HCT116 (cell line): ENCODE data around the gene ZSCAN5A. TPM values are rescaled to one million over a fixed set of nuclear protein-coding genes. Genes with fewer than 3 reads are reported as not detected.

ENCODE experiments used
- ATAC-seq: fragments of 200-7000 bp; cut with Tn5 transposase; 2 replicates; pipeline ENCODE4 v1.9.1; 2020; ENCODE audit warnings: mild to moderate bottlenecking, moderate library complexity
- BruUV-seq: library from RNA; stranded (reverse); fragments of 400-500 nt; replicated peaks from 2 replicates; lab custom pipeline; 2021; lab: Mats Ljungman, UMichigan
- CTCF ChIA-PET: fragments of 300-600 bp; sonication (Branson Sonifier 250); formaldehyde crosslinking; loops from one replicate; lab custom pipeline; 2021; ENCODE audit warnings: antibody characterized with exemption; lab: Charles Lee
- POLR2A ChIA-PET: fragments of 300-600, 350-600 bp; sonication (Branson Sonifier 250); formaldehyde crosslinking; loops from one replicate; lab custom pipeline; 2021; ENCODE audit warnings: antibody characterized with exemption; lab: Charles Lee
- RAD21 ChIA-PET, 2 experiments: fragments of 300-600 bp; sonication (Branson Sonifier 250); formaldehyde crosslinking; loops; one replicate each; lab custom pipeline; 2023; ENCODE audit warnings: low total read pairs in 2 of 2; ENCODE audit not compliant: uncharacterized antibody in 2 of 2, unreplicated experiment in 2 of 2, low non-redundant PET in 1 of 2; lab: Charles Lee
- DNase-seq: peaks from one replicate; pipeline ENCODE4 v3.0.0-alpha.2; 2010; ENCODE audit warnings: low read depth, low spot score
- H2AFZ ChIP-seq: fragments of 200-600 bp; shearing (Covaris generic), sonication (generic); 2 replicates; pipeline ENCODE4 v1.6.1; 2017; ENCODE audit warnings: low read depth, mixed run types, mixed read lengths, antibody characterized with exemption, low read length; ENCODE audit not compliant: poor library complexity, severe bottlenecking
- H3K27ac ChIP-seq: 2 replicates; pipeline ENCODE4 v1.5.1; 2012; ENCODE audit warnings: low read depth, low read length
- H3K27me3 ChIP-seq: fragments of 200-600 bp; sonication (generic); 2 replicates; pipeline ENCODE4 v1.6.1; 2016; ENCODE audit warnings: mixed run types, low read length, mixed read lengths; ENCODE audit not compliant: insufficient read depth
- H3K36me3 ChIP-seq, 2 experiments: fragments of 200-500 bp in 1 of 2; fragments of 200-600 bp in 1 of 2; sonication (Bioruptor generic) in 1 of 2; sonication (generic) in 1 of 2; 2 replicates each; pipeline versions ENCODE4 v1.5.1 to v1.6.1; 2014 to 2016; ENCODE audit warnings: low read length in 2 of 2, inconsistent platforms in 1 of 2, mixed read lengths in 1 of 2, mixed run types in 1 of 2; ENCODE audit not compliant: insufficient read depth in 2 of 2, control insufficient read depth in 1 of 2
- H3K4me1 ChIP-seq, 2 experiments: fragments of 200-600 bp in 1 of 2; sonication (generic) in 1 of 2; 2 replicates each; pipeline versions ENCODE4 v1.5.1 to v1.6.1; 2012 to 2017; ENCODE audit warnings: low read length in 2 of 2, inconsistent platforms in 1 of 2, mild to moderate bottlenecking in 1 of 2, mixed read lengths in 1 of 2, mixed run types in 1 of 2, moderate library complexity in 1 of 2; ENCODE audit not compliant: insufficient read depth in 2 of 2, control insufficient read depth in 1 of 2
- H3K4me2 ChIP-seq: fragments of 200-600 bp; sonication (generic); 2 replicates; pipeline ENCODE4 v1.6.1; 2017; ENCODE audit warnings: mixed run types, low read length, mixed read lengths
- H3K4me3 ChIP-seq, 2 experiments: fragments of 200-600 bp in 1 of 2; sonication (generic) in 1 of 2; replicated peaks in 1 of 2; 2 replicates each; pipeline ENCODE4 v1.5.1; 2011 to 2016; ENCODE audit warnings: low read length in 2 of 2, control low read depth in 1 of 2, low read depth in 1 of 2, mild to moderate bottlenecking in 1 of 2, mixed read lengths in 1 of 2, mixed run types in 1 of 2
- H3K79me2 ChIP-seq: fragments of 200-600 bp; sonication (generic); 2 replicates; pipeline ENCODE4 v1.6.1; 2017; ENCODE audit warnings: mild to moderate bottlenecking, mixed run types, low read length, moderate library complexity, mixed read lengths; ENCODE audit not compliant: insufficient read depth
- H3K9ac ChIP-seq: fragments of 200-600 bp; sonication (generic); 2 replicates; pipeline ENCODE4 v1.6.1; 2016; ENCODE audit warnings: low read length, mixed read lengths
- H3K9me2 ChIP-seq: fragments of 200-600 bp; sonication (generic), shearing (Covaris generic); 2 replicates; pipeline ENCODE4 v1.6.1; 2017; ENCODE audit warnings: mixed run types, mild to moderate bottlenecking, moderate library complexity; ENCODE audit not compliant: insufficient read depth
- H3K9me3 ChIP-seq, 2 experiments: fragments of 200-500 bp in 1 of 2; fragments of 200-600 bp in 1 of 2; sonication (Bioruptor generic) in 1 of 2; sonication (generic) in 1 of 2; 2 replicates each; pipeline ENCODE4 v1.6.1; 2014 to 2017; ENCODE audit warnings: low read length in 2 of 2, mixed read lengths in 2 of 2, inconsistent platforms in 1 of 2, low read depth in 1 of 2, mild to moderate bottlenecking in 1 of 2, mixed run types in 1 of 2, moderate library complexity in 1 of 2; ENCODE audit not compliant: control insufficient read depth in 1 of 2, insufficient read depth in 1 of 2
- H4K20me1 ChIP-seq: fragments of 200-600 bp; sonication (generic), shearing (Covaris generic); 2 replicates; pipeline ENCODE4 v1.6.1; 2017; ENCODE audit warnings: mixed run types, mild to moderate bottlenecking, moderate library complexity; ENCODE audit not compliant: insufficient read depth
- CTCF ChIP-seq, 3 experiments: fragments of 200-600 bp in 1 of 3; sonication (generic) in 1 of 3; IDR thresholded peaks in 2 of 3; conservative IDR thresholded peaks in 1 of 3; 2 replicates each; pipeline ENCODE4 v1.5.1; 2012 to 2017; ENCODE audit warnings: low read depth in 2 of 3, low read length in 2 of 3, antibody characterized with exemption in 1 of 3, borderline replicate concordance in 1 of 3, control low read depth in 1 of 3, mild to moderate bottlenecking in 1 of 3, mixed read lengths in 1 of 3, mixed run types in 1 of 3, moderate library complexity in 1 of 3; ENCODE audit not compliant: insufficient read depth in 1 of 3
- EGR1 ChIP-seq: IDR thresholded peaks from 2 replicates; pipeline ENCODE4 v1.6.1; 2012; ENCODE audit warnings: low read depth
- POLR2AphosphoS5 ChIP-seq: IDR thresholded peaks from 2 replicates; pipeline ENCODE4 v1.6.1; 2011; ENCODE audit warnings: mild to moderate bottlenecking, low read depth, low read length, moderate library complexity
- REST ChIP-seq: IDR thresholded peaks from 2 replicates; pipeline ENCODE4 v1.6.1; 2012; ENCODE audit warnings: low read depth
- intact Hi-C: fragments of 100-400 bp; cut with micrococcal nuclease; formaldehyde crosslinking; loops from 2 replicates; pipeline ENCODE4 v1.10.0; 2022
- total RNA-seq: library from RNA; stranded (reverse); gene quantifications from one replicate; pipeline ENCODE4 v1.2.1, GENCODE V29; 2021; ENCODE audit not compliant: unreplicated experiment

Gene ZSCAN5A
- total RNA-seq, 1 experiment from 2014 or later: 9.2 TPM

GRCh38 chr19:56299688-56300087 lies 15.0 kb downstream of the ZSCAN5A start (continued):
- no peak for TF ChIP-seq CTCF (IDR thresholded peaks at IDR 0.05 in 2 of 3, conservative IDR thresholded peaks at IDR 0.05 in 1 of 3; ENCODE audit: borderline replicate concordance in 1 of 3, insufficient read depth in 1 of 3, low read depth in 2 of 3, low read length in 2 of 3)

- no peak overlapping the region for H2AFZ ChIP-seq
- BruUV-seq: no TSS peak
- H3K4me2 ChIP-seq: no peak overlapping the region
- no peak for DNase-seq
- TF ChIP-seq EGR1: no peak
- no peak for TF ChIP-seq POLR2AphosphoS5
- TF ChIP-seq REST: no peak
- TF ChIP-seq, all 23 proteins: peak for 0
- ChIA-PET CTCF (interaction anchor here (5.0 kb wide), 1 partner anchor 13 kb away, joined by 36 read pairs; no protein-coding TSS in a partner anchor), POLR2A (no interaction called here), RAD21 (no interaction called here)
- intact Hi-C loops: no loop called here
- Histone ChIP-seq H3K9me3 (no peaks in the 10 kb centered on the region), H3K27me3 (no peaks in the 10 kb centered on the region), H3K79me2 (no peaks in the 10 kb centered on the region), H3K9me2 (no peaks in the 10 kb centered on the region), H4K20me1 (no peaks in the 10 kb centered on the region), H3K9ac (no peak overlapping the region), H3K27ac (no peak overlapping the region), H3K4me3 (no peak overlapping the region), H3K4me1 (no peaks in the 10 kb centered on the region), H3K36me3 (no peaks in the 10 kb centered on the region)
- ATAC-seq: no peak
These were observed 17.6 kb downstream of the ZSCAN5A start for GRCh38 chr19:56297010-56297409.
